ENCODE measurements around the gene MANF.

MANF gene

GRCh38 chr3:51403675-51404074 is 18.6 kb downstream of the MANF start:
- no peak overlapping the region for H3K4me2 ChIP-seq (ENCODE audit: low read length)
- no peak overlapping the region for H3K14ac ChIP-seq (ENCODE audit: low read length)
- H3K4ac ChIP-seq (ENCODE audit: low read depth, low read length), result no peak overlapping the region
- H3K79me2 ChIP-seq (ENCODE audit: control insufficient read depth, insufficient read depth, low read length, poor library complexity), result no peaks in the 10 kb centered on the region
- no peak overlapping the region for H4K12ac ChIP-seq (ENCODE audit: low read depth, low read length)
- H3K4me3 ChIP-seq (ENCODE audit: low read depth, low read length), result no peak overlapping the region
- H3K4me1 ChIP-seq (ENCODE audit: control insufficient read depth in 1 of 2, insufficient read depth in 2 of 2, low read length in 2 of 2), result no peaks in the 10 kb centered on the region
- H2BK12ac ChIP-seq (ENCODE audit: low read length), result no peak overlapping the region
- no peak overlapping the region for H2BK120ac ChIP-seq (ENCODE audit: insufficient read depth, low read length, poor library complexity)
- H3K23ac ChIP-seq (ENCODE audit: low read length), result no peak overlapping the region
- H3K9me3 ChIP-seq (ENCODE audit: insufficient read depth, low read depth, low read length), result no peaks in the 10 kb centered on the region
- H3K18ac ChIP-seq (ENCODE audit: low read length), result no peak overlapping the region
- no peak overlapping the region for H2AK5ac ChIP-seq (ENCODE audit: low read length)
- H3K27me3 ChIP-seq (ENCODE audit: insufficient read depth, low read length), result no peaks in the 10 kb centered on the region
- no peak overlapping the region for H3K27ac ChIP-seq (ENCODE audit: low read depth, low read length)
- H2BK5ac ChIP-seq (ENCODE audit: low read depth, low read length, poor library complexity), result no peak overlapping the region
- no peak for DNase-seq
- H3K79me1 ChIP-seq (ENCODE audit: low read length), result no peaks in the 10 kb centered on the region
- H4K91ac ChIP-seq (ENCODE audit: low read depth, low read length), result no peak overlapping the region
- H2AFZ ChIP-seq (ENCODE audit: insufficient read depth, low read length, poor library complexity), result no peak overlapping the region
- peaks cover 7 to 18% of the 10 kb centered on the region in 2 experiments for H3K36me3 ChIP-seq (ENCODE audit: control insufficient read depth in 1 of 2, insufficient read depth in 2 of 2, low read length in 2 of 2)
- H4K8ac ChIP-seq (ENCODE audit: low read depth, low read length), result no peak overlapping the region
- no peak overlapping the region for H3K9ac ChIP-seq (ENCODE audit: low read length)

- no peak overlapping the region for H3K4me2 ChIP-seq (ENCODE audit: low read length)
- H3K79me2 ChIP-seq (ENCODE audit: control insufficient read depth, insufficient read depth, low read length, poor library complexity), result no peaks in the 10 kb centered on the region
- no peak overlapping the region for H4K12ac ChIP-seq (ENCODE audit: low read depth, low read length)
- H3K9me3 ChIP-seq (ENCODE audit: insufficient read depth, low read depth, low read length), result no peaks in the 10 kb centered on the region
- H2BK12ac ChIP-seq (ENCODE audit: low read length), result no peak overlapping the region
- H2BK5ac ChIP-seq (ENCODE audit: low read depth, low read length, poor library complexity), result no peak overlapping the region
- no peaks in the 10 kb centered on the region for H3K4me1 ChIP-seq (ENCODE audit: control insufficient read depth in 1 of 2, insufficient read depth in 2 of 2, low read length in 2 of 2)
- no peak overlapping the region for H2BK120ac ChIP-seq (ENCODE audit: insufficient read depth, low read length, poor library complexity)
- H3K14ac ChIP-seq (ENCODE audit: low read length), result no peak overlapping the region
- H3K9ac ChIP-seq (ENCODE audit: low read length), result no peak overlapping the region
- no peak overlapping the region for H4K8ac ChIP-seq (ENCODE audit: low read depth, low read length)
- H2AK5ac ChIP-seq (ENCODE audit: low read length), result no peak overlapping the region
- H3K27ac ChIP-seq (ENCODE audit: low read depth, low read length), result no peak overlapping the region
- no peak overlapping the region for H3K23ac ChIP-seq (ENCODE audit: low read length)
- H3K4me3 ChIP-seq (ENCODE audit: low read depth, low read length), result no peak overlapping the region
- peaks cover 6 to 16% of the 10 kb centered on the region in 2 experiments for H3K36me3 ChIP-seq (ENCODE audit: control insufficient read depth in 1 of 2, insufficient read depth in 2 of 2, low read length in 2 of 2)
- peak in 1 of 2 donors; percentile 14 for DNase-seq
- H3K79me1 ChIP-seq (ENCODE audit: low read length), result no peaks in the 10 kb centered on the region
- H2AFZ ChIP-seq (ENCODE audit: insufficient read depth, low read length, poor library complexity), result no peak overlapping the region
- H4K91ac ChIP-seq (ENCODE audit: low read depth, low read length), result no peak overlapping the region
- H3K4ac ChIP-seq (ENCODE audit: low read depth, low read length), result no peak overlapping the region
- WGBS (ENCODE audit: extremely low coverage, insufficient coverage, insufficient read length), result no CpG with 5 or more reads among the region's 2 CpGs
- no peaks in the 10 kb centered on the region for H3K27me3 ChIP-seq (ENCODE audit: insufficient read depth, low read length)
- H3K18ac ChIP-seq (ENCODE audit: low read length), result no peak overlapping the region
Observed at GRCh38 chr3:51408021-51408420, 22.9 kb downstream of the MANF start.

GRCh38 chr3:51408813-51409212 is 23.7 kb downstream of the MANF start:
- H3K4me3 ChIP-seq (ENCODE audit: low read depth, low read length), result no peak overlapping the region
- H2BK12ac ChIP-seq (ENCODE audit: low read length), result no peak overlapping the region
- no peak overlapping the region for H3K27ac ChIP-seq (ENCODE audit: low read depth, low read length)
- no peak overlapping the region for H3K23ac ChIP-seq (ENCODE audit: low read length)
- no peak overlapping the region for H3K14ac ChIP-seq (ENCODE audit: low read length)
- H4K91ac ChIP-seq (ENCODE audit: low read depth, low read length), result no peak overlapping the region
- no peak overlapping the region for H2BK120ac ChIP-seq (ENCODE audit: insufficient read depth, low read length, poor library complexity)
- no peaks in the 10 kb centered on the region for H3K4me1 ChIP-seq (ENCODE audit: control insufficient read depth in 1 of 2, insufficient read depth in 2 of 2, low read length in 2 of 2)
- DNase-seq, result no peak
- no peak overlapping the region for H3K4me2 ChIP-seq (ENCODE audit: low read length)
- H3K4ac ChIP-seq (ENCODE audit: low read depth, low read length), result no peak overlapping the region
- no peak overlapping the region for H3K18ac ChIP-seq (ENCODE audit: low read length)
- H3K9ac ChIP-seq (ENCODE audit: low read length), result no peak overlapping the region
- peaks cover 5 to 13% of the 10 kb centered on the region in 2 experiments for H3K36me3 ChIP-seq (ENCODE audit: control insufficient read depth in 1 of 2, insufficient read depth in 2 of 2, low read length in 2 of 2)
- WGBS (ENCODE audit: extremely low coverage, insufficient coverage, insufficient read length), result no CpG with 5 or more reads among the region's 2 CpGs
- no peak overlapping the region for H4K8ac ChIP-seq (ENCODE audit: low read depth, low read length)
- H3K27me3 ChIP-seq (ENCODE audit: insufficient read depth, low read length), result no peaks in the 10 kb centered on the region
- no peak overlapping the region for H2BK5ac ChIP-seq (ENCODE audit: low read depth, low read length, poor library complexity)
- no peak overlapping the region for H4K12ac ChIP-seq (ENCODE audit: low read depth, low read length)
- H3K79me2 ChIP-seq (ENCODE audit: control insufficient read depth, insufficient read depth, low read length, poor library complexity), result no peaks in the 10 kb centered on the region
- H3K79me1 ChIP-seq (ENCODE audit: low read length), result no peaks in the 10 kb centered on the region
- H2AFZ ChIP-seq (ENCODE audit: insufficient read depth, low read length, poor library complexity), result no peak overlapping the region
- no peaks in the 10 kb centered on the region for H3K9me3 ChIP-seq (ENCODE audit: insufficient read depth, low read depth, low read length)
- H2AK5ac ChIP-seq (ENCODE audit: low read length), result no peak overlapping the region

GRCh38 chr3:51422211-51422610 is 37.1 kb downstream of the MANF start:
- no CpG with 5 or more reads among the region's 3 CpGs for WGBS (ENCODE audit: extremely low coverage, insufficient coverage, insufficient read length)
- no peaks in the 10 kb centered on the region for H3K9me3 ChIP-seq (ENCODE audit: insufficient read depth, low read depth, low read length)
- no peak overlapping the region for H4K91ac ChIP-seq (ENCODE audit: low read depth, low read length)
- H3K4me2 ChIP-seq (ENCODE audit: low read length), result no peak overlapping the region
- no peak overlapping the region for H2BK120ac ChIP-seq (ENCODE audit: insufficient read depth, low read length, poor library complexity)
- H4K8ac ChIP-seq (ENCODE audit: low read depth, low read length), result no peak overlapping the region
- no peak overlapping the region for H4K12ac ChIP-seq (ENCODE audit: low read depth, low read length)
- no peak for DNase-seq
- no peaks in the 10 kb centered on the region for H3K4me1 ChIP-seq (ENCODE audit: control insufficient read depth in 1 of 2, insufficient read depth in 2 of 2, low read length in 2 of 2)
- peaks cover 20 to 23% of the 10 kb centered on the region in 2 experiments for H3K36me3 ChIP-seq (ENCODE audit: control insufficient read depth in 1 of 2, insufficient read depth in 2 of 2, low read length in 2 of 2)
- H3K79me2 ChIP-seq (ENCODE audit: control insufficient read depth, insufficient read depth, low read length, poor library complexity), result no peaks in the 10 kb centered on the region
- no peak overlapping the region for H3K4me3 ChIP-seq (ENCODE audit: low read depth, low read length)
- no peak overlapping the region for H3K9ac ChIP-seq (ENCODE audit: low read length)
- H3K23ac ChIP-seq (ENCODE audit: low read length), result no peak overlapping the region
- no peak overlapping the region for H2AFZ ChIP-seq (ENCODE audit: insufficient read depth, low read length, poor library complexity)
- H2BK12ac ChIP-seq (ENCODE audit: low read length), result no peak overlapping the region
- H3K27me3 ChIP-seq (ENCODE audit: insufficient read depth, low read length), result no peaks in the 10 kb centered on the region
- H3K18ac ChIP-seq (ENCODE audit: low read length), result no peak overlapping the region
- H3K79me1 ChIP-seq (ENCODE audit: low read length), result no peaks in the 10 kb centered on the region
- H3K14ac ChIP-seq (ENCODE audit: low read length), result no peak overlapping the region
- no peak overlapping the region for H3K27ac ChIP-seq (ENCODE audit: low read depth, low read length)
- no peak overlapping the region for H2AK5ac ChIP-seq (ENCODE audit: low read length)
- H3K4ac ChIP-seq (ENCODE audit: low read depth, low read length), result no peak overlapping the region
- H2BK5ac ChIP-seq (ENCODE audit: low read depth, low read length, poor library complexity), result no peak overlapping the region

All from trophoblast cell (in vitro differentiated cells and primary cell).